Measurements from ENCODE around the gene LEF1. TPM values are rescaled to one million over a fixed set of nuclear protein-coding genes. Genes with fewer than 3 reads are reported as not detected.

The LEF1 gene
- polyA plus RNA-seq, 1 donor (not counting 4 experiments of a cell fraction or from before 2014, with no cell fraction given): 1.5 TPM

DNA sequence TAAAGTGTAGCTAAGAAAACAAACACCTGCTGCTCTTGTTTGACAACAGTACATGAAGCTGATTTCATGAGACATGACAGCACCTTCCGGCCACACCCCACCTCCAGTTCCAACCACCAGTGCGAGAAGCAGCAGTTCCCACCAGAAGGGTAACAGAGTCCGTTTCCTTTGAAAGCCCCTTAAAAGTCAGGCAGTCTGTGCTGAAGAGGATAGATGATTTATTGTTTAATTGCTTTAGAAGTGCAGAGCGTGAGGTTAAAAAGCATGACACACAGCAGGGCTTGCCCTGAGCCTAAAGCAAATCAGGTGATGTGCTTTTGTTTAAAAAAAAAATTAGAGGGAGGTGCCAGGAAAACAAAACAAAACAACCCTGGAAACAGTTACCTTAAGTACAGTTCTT lies 96.4 kb downstream of the LEF1 start:
- Histone ChIP-seq H3K36me3 (ENCODE audit: control insufficient read depth in 2 of 2, extremely low read depth in 1 of 2, insufficient read depth in 2 of 2, low read length in 2 of 2) (no peaks in the 10 kb centered on the region), H3K27me3 (ENCODE audit: control insufficient read depth, extremely low read depth, insufficient read depth, low read length) (no peaks in the 10 kb centered on the region), H3K4me1 (ENCODE audit: control insufficient read depth, extremely low read depth, insufficient read depth, low read length) (no peaks in the 10 kb centered on the region), H2AFZ (ENCODE audit: control insufficient read depth, low read length) (no peak overlapping the region), H3K79me2 (ENCODE audit: control insufficient read depth, insufficient read depth, low read length) (no peaks in the 10 kb centered on the region), H3K9ac (ENCODE audit: control insufficient read depth, extremely low read depth, insufficient read depth, low read length) (no peak overlapping the region), H3K27ac (ENCODE audit: control insufficient read depth, insufficient read depth, low read length) (no peak overlapping the region), H3K9me3 (ENCODE audit: control insufficient read depth, low read depth, low read length) (no peaks in the 10 kb centered on the region), H4K20me1 (ENCODE audit: control insufficient read depth, extremely low read depth, insufficient read depth, low read length) (no peaks in the 10 kb centered on the region), H3K4me3 (ENCODE audit: control insufficient read depth in 2 of 3, extremely low read depth in 1 of 3, insufficient read depth in 2 of 3, low read depth in 1 of 3, low read length in 3 of 3) (no peak overlapping the region), H3K4me2 (ENCODE audit: control insufficient read depth, extremely low read depth, insufficient read depth, low read depth, low read length) (no peak overlapping the region), H3K9me1 (ENCODE audit: control insufficient read depth, extremely low read depth, insufficient read depth, low read length) (no peaks in the 10 kb centered on the region)
- FAIRE-seq: no peak
- no peak for TF ChIP-seq EZH2 (IDR thresholded peaks at IDR 0.05; ENCODE audit: low read length)
- TF ChIP-seq, protein P1, sequence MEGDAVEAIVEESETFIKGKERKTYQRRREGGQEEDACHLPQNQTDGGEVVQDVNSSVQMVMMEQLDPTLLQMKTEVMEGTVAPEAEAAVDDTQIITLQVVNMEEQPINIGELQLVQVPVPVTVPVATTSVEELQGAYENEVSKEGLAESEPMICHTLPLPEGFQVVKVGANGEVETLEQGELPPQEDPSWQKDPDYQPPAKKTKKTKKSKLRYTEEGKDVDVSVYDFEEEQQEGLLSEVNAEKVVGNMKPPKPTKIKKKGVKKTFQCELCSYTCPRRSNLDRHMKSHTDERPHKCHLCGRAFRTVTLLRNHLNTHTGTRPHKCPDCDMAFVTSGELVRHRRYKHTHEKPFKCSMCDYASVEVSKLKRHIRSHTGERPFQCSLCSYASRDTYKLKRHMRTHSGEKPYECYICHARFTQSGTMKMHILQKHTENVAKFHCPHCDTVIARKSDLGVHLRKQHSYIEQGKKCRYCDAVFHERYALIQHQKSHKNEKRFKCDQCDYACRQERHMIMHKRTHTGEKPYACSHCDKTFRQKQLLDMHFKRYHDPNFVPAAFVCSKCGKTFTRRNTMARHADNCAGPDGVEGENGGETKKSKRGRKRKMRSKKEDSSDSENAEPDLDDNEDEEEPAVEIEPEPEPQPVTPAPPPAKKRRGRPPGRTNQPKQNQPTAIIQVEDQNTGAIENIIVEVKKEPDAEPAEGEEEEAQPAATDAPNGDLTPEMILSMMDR (optimal IDR thresholded peaks at IDR 0.05 in 1 of 3, IDR thresholded peaks at IDR 0.05 in 1 of 3, conservative IDR thresholded peaks at IDR 0.05 in 1 of 3; ENCODE audit: extremely low read depth in 1 of 3, insufficient read depth in 2 of 3, low read length in 3 of 3): no peak
- dilution Hi-C loops (cut with MboI; ENCODE audit: extremely low pct_ligation_motif_present, low sequenced_read_pairs): no loop called here
- DNase-seq (ENCODE audit: low read depth, low spot score): no peak

DNA sequence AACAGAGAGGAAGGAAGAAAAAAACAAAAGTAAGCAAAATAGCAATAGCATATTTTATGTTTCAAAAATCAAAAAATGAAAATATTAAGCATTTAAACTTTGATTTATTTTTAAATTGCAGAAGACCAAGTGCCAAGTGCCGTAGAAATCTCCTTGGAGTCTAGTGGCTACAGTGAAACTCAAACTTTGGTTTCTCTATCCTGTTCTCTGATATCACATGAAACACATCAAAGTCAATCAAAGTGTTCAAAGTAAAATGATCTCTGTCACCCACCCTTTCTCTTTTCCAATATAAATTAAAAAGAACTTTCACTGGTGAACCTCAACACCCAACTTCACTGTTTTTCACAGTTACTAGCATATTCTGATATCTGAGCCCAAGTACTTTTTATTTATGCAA lies 98.0 kb downstream of the LEF1 start:
- Histone ChIP-seq H3K27ac (ENCODE audit: control insufficient read depth, insufficient read depth, low read length) (no peak overlapping the region), H3K4me1 (ENCODE audit: control insufficient read depth, extremely low read depth, insufficient read depth, low read length) (no peaks in the 10 kb centered on the region), H4K20me1 (ENCODE audit: control insufficient read depth, extremely low read depth, insufficient read depth, low read length) (no peaks in the 10 kb centered on the region), H2AFZ (ENCODE audit: control insufficient read depth, low read length) (no peak overlapping the region), H3K4me2 (ENCODE audit: control insufficient read depth, extremely low read depth, insufficient read depth, low read depth, low read length) (no peak overlapping the region), H3K4me3 (ENCODE audit: control insufficient read depth in 2 of 3, extremely low read depth in 1 of 3, insufficient read depth in 2 of 3, low read depth in 1 of 3, low read length in 3 of 3) (no peak overlapping the region), H3K9ac (ENCODE audit: control insufficient read depth, extremely low read depth, insufficient read depth, low read length) (no peak overlapping the region), H3K9me1 (ENCODE audit: control insufficient read depth, extremely low read depth, insufficient read depth, low read length) (no peaks in the 10 kb centered on the region), H3K27me3 (ENCODE audit: control insufficient read depth, extremely low read depth, insufficient read depth, low read length) (no peaks in the 10 kb centered on the region), H3K36me3 (ENCODE audit: control insufficient read depth in 2 of 2, extremely low read depth in 1 of 2, insufficient read depth in 2 of 2, low read length in 2 of 2) (no peaks in the 10 kb centered on the region), H3K79me2 (ENCODE audit: control insufficient read depth, insufficient read depth, low read length) (no peaks in the 10 kb centered on the region), H3K9me3 (ENCODE audit: control insufficient read depth, low read depth, low read length) (no peaks in the 10 kb centered on the region)
- DNase-seq (ENCODE audit: low read depth, low spot score) (no peak), FAIRE-seq (no peak)
- TF ChIP-seq EZH2 (IDR thresholded peaks at IDR 0.05; ENCODE audit: low read length): no peak
- TF ChIP-seq, protein P1 (optimal IDR thresholded peaks at IDR 0.05 in 1 of 3, IDR thresholded peaks at IDR 0.05 in 1 of 3, conservative IDR thresholded peaks at IDR 0.05 in 1 of 3; ENCODE audit: extremely low read depth in 1 of 3, insufficient read depth in 2 of 3, low read length in 3 of 3): no peak
- dilution Hi-C loops (cut with MboI; ENCODE audit: extremely low pct_ligation_motif_present, low sequenced_read_pairs): no loop called here
